H1 (cell line): ENCODE measurements around the gene DENND2D. TPM values are rescaled to one million over a fixed set of nuclear protein-coding genes. Genes with fewer than 3 reads are reported as not detected.

Experiments used
- ATF2 ChIP-seq: IDR thresholded peaks from 2 replicates; pipeline ENCODE4 v1.6.1; 2012; ENCODE audit warnings: low read length, inconsistent platforms
- CBX5 ChIP-seq: fragments of 300-800, 300-1000 bp; sonication (generic); IDR thresholded peaks from 2 replicates; pipeline ENCODE4 v1.7.1; 2016; ENCODE audit warnings: antibody characterized with exemption, low read length, low read depth
- CHD1 ChIP-seq: IDR thresholded peaks from 2 replicates; pipeline ENCODE4 v1.6.1; 2012; ENCODE audit warnings: low read depth, low read length, improper control_type of control experiment
- CHD7 ChIP-seq: fragments of 300-600 bp; sonication (generic); IDR thresholded peaks from 2 replicates; pipeline ENCODE4 v1.7.1; 2012; ENCODE audit warnings: low read length, moderate library complexity, mild to moderate bottlenecking, inconsistent platforms; ENCODE audit not compliant: insufficient replicate concordance
- EGR1 ChIP-seq: IDR thresholded peaks from 2 replicates; pipeline ENCODE4 v1.6.1; 2011; ENCODE audit warnings: low read depth, low read length, borderline replicate concordance
- GABPA ChIP-seq: IDR thresholded peaks from 2 replicates; pipeline ENCODE4 v1.6.1; 2011; ENCODE audit warnings: mild to moderate bottlenecking, low read length, moderate library complexity, borderline replicate concordance; ENCODE audit not compliant: insufficient read depth
- SIN3A ChIP-seq, 2 experiments: IDR thresholded peaks in 1 of 2; conservative IDR thresholded peaks in 1 of 2; 2 replicates each; pipeline ENCODE4 v1.6.1; 2011 to 2012; ENCODE audit warnings: low read length in 2 of 2, improper control_type of control experiment in 1 of 2, low read depth in 1 of 2, mild to moderate bottlenecking in 1 of 2
- SIRT6 ChIP-seq: IDR thresholded peaks from one replicate; pipeline ENCODE4 v1.7.1; 2012; ENCODE audit warnings: low read length, inconsistent platforms
- TCF12 ChIP-seq: IDR thresholded peaks from 2 replicates; pipeline ENCODE4 v1.6.1; 2011; ENCODE audit warnings: low read depth, mild to moderate bottlenecking, low read length
- ZNF274 ChIP-seq: IDR thresholded peaks from 2 replicates; pipeline ENCODE4 v1.7.0; 2012; ENCODE audit warnings: low read length, borderline replicate concordance; ENCODE audit errors: extremely low read depth
- polyA plus RNA-seq, 7 experiments: library from polyadenylated mRNA; depleted of rRNA in 3 of 7; stranded (reverse) in 5 of 7; unstranded in 2 of 7; fragments of >200 nt in 5 of 7; fragments of 200-250 nt in 2 of 7; gene quantifications; 1 replicate in 5 of 7; 2 replicates in 1 of 7; 4 replicates in 1 of 7; pipeline versions ENCODE4 v1.2.1 to v1.2.3, GENCODE V29; 2011 to 2013; ENCODE audit warnings: missing spikeins in 2 of 7, mixed read lengths in 2 of 7
- total RNA-seq: library from RNA; stranded (reverse); fragmentation: NEBNext Ultra II Directional; extraction: Animal tissue kit (Norgen Biotek cat#: 25700); gene quantifications from 2 replicates; pipeline ENCODE4 v1.2.1, GENCODE V29; 2021

DENND2D gene
- total and polyA plus RNA-seq, 2 of the 8 experiments (the other 6 are each of a cell fraction or from before 2014, with no cell fraction given), result 0.58 to 1.6 TPM

GRCh38 chr1:111151838-111152237 lies 48.6 kb downstream of the DENND2D start (continued):
- no peak for TF ChIP-seq CHD7
- no peak for TF ChIP-seq SIRT6
- no peak for TF ChIP-seq SIN3A (conservative IDR thresholded peaks at IDR 0.05 in 1 of 2, IDR thresholded peaks at IDR 0.05 in 1 of 2; ENCODE audit: low read depth in 1 of 2, low read length in 2 of 2)
- TF ChIP-seq CHD1, result no peak
- TF ChIP-seq CBX5, result no peak
- no peak for TF ChIP-seq TCF12
- no peak for TF ChIP-seq ZNF274
- no peak for TF ChIP-seq ATF2
- TF ChIP-seq EGR1, result no peak
- no peak for TF ChIP-seq GABPA
